Neutrophil (primary cell): ENCODE measurements around the gene PANK4.

Experiments used
- H3K27ac ChIP-seq: fragments of 200-600 bp; sonication (generic); 2 replicates; pipeline ENCODE4 v1.5.1; 2016; ENCODE audit warnings: mild to moderate bottlenecking, moderate library complexity
- H3K27me3 ChIP-seq: fragments of 200-600 bp; sonication (generic); 2 replicates; pipeline ENCODE4 v1.6.0; 2016; ENCODE audit warnings: mild to moderate bottlenecking
- H3K36me3 ChIP-seq: fragments of 200-600 bp; sonication (generic); 2 replicates; pipeline ENCODE4 v1.5.1; 2017
- H3K4me1 ChIP-seq, 2 experiments: fragments of 200-600 bp in 1 of 2; sonication (generic) in 1 of 2; 1 replicate in 1 of 2; 2 replicates in 1 of 2; pipeline versions ENCODE4 v1.5.1 to v1.6.1; 2013 to 2016; ENCODE audit warnings: low read depth in 1 of 2, low read length in 1 of 2, mild to moderate bottlenecking in 1 of 2, moderate library complexity in 1 of 2; ENCODE audit not compliant: control insufficient read depth in 1 of 2, insufficient read depth in 1 of 2
- H3K4me3 ChIP-seq, 2 experiments: fragments of 200-600 bp in 1 of 2; sonication (generic) in 1 of 2; 1 replicate in 1 of 2; 2 replicates in 1 of 2; pipeline ENCODE4 v1.5.1; 2013 to 2016; ENCODE audit warnings: low read depth in 1 of 2, low read length in 1 of 2, mild to moderate bottlenecking in 1 of 2, moderate library complexity in 1 of 2
- H3K9me3 ChIP-seq: fragments of 200-600 bp; sonication (generic); 2 replicates; pipeline ENCODE4 v1.5.1; 2016
- CTCF ChIP-seq: fragments of 200-600 bp; sonication (generic); IDR thresholded peaks from 2 replicates; pipeline ENCODE4 v1.5.1; 2016; ENCODE audit warnings: antibody characterized with exemption

Gene PANK4

DNA sequence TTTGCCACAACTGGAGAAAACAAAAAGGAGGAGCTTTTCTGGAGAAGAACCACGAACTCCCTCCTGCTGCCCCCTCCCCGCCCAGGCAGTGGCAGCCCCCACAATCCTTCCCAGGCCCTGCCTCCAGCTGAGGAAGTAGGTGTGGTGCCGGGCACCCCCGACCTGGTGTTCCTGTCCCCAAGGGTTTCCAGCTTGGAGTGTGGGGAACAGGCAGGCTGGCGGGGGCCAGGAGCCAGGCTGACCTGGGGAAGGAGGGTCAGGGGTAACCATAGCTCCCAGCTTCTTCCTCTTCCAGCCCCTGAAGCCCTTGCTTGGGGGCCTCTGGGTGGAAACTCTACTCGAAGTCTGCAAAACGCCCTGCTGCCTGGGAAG lies 7.9 kb upstream of the PANK4 start:
- H3K36me3 ChIP-seq = no peaks in the 10 kb centered on the region
- H3K27ac ChIP-seq = no peak overlapping the region
- peaks cover 99% of the 10 kb centered on the region for H3K27me3 ChIP-seq
- H3K9me3 ChIP-seq = no peaks in the 10 kb centered on the region
- H3K4me1 ChIP-seq = peaks cover 0 to 10% of the 10 kb centered on the region in 2 experiments
- H3K4me3 ChIP-seq = no peak overlapping the region
- TF ChIP-seq CTCF = no peak

DNA sequence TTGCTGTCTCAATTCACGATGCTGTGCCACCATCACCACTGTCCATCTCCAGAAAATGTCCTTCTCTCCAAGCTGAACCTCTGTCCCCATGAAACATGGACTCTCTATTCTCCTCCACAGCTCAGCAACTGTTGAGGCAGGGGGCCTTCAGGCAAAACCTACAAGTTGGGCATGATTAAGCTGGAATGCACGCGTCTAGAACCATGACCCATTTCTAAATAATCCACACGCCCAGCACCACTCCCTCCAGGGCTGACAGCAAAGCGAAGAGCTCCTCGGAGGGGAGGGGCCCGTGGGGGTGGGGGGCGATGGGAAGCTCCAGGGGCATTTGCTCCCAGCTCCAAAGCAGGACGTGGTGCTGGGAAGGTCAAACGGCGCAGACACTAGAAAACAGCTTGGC lies 7.0 kb upstream of the PANK4 start:
- H3K4me1 ChIP-seq = peaks cover 0 to 10% of the 10 kb centered on the region in 2 experiments
- H3K36me3 ChIP-seq = no peaks in the 10 kb centered on the region
- no peaks in the 10 kb centered on the region for H3K9me3 ChIP-seq
- no peak overlapping the region for H3K27ac ChIP-seq
- no peak overlapping the region for H3K4me3 ChIP-seq
- peaks cover 99% of the 10 kb centered on the region for H3K27me3 ChIP-seq
- TF ChIP-seq CTCF = no peak

DNA sequence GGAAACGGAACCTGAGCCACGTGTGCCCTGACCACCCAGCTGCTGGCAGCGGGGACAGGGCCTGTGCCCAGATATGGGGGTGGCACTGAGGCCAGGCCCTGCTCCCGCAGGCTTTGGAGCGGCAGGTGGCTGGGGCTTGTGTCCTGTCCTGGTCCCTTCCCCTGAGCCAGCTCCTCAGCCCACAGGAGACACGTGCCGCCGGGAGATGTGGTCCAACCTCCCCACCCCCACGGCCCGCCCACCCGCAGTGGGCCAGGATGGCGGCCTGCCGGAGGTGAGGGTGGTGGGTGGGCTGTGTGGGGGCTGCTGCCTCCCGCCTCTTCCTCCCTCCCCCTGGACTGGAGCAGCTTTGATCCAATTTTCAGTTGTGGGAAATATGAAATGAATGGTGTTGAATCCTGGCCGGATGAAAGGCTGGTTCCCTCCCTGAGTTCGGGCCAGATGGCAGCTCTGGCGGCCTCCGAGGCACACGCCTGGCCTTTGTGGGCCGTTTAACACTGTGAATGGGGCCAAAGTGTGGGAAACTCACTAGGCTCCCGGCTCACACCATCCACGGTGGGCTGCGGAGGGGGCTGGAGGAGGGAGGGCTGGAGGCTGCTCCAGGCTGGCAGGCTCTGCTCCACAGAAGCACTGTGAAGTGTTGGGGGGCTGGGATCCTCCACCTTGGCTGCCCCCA lies 6.2 kb upstream of the PANK4 start:
- TF ChIP-seq CTCF = no peak
- Histone ChIP-seq H3K4me1 (peaks cover 0 to 10% of the 10 kb centered on the region in 2 experiments), H3K27ac (no peak overlapping the region), H3K9me3 (no peaks in the 10 kb centered on the region), H3K36me3 (no peaks in the 10 kb centered on the region), H3K27me3 (peaks cover 99% of the 10 kb centered on the region), H3K4me3 (no peak overlapping the region)

DNA sequence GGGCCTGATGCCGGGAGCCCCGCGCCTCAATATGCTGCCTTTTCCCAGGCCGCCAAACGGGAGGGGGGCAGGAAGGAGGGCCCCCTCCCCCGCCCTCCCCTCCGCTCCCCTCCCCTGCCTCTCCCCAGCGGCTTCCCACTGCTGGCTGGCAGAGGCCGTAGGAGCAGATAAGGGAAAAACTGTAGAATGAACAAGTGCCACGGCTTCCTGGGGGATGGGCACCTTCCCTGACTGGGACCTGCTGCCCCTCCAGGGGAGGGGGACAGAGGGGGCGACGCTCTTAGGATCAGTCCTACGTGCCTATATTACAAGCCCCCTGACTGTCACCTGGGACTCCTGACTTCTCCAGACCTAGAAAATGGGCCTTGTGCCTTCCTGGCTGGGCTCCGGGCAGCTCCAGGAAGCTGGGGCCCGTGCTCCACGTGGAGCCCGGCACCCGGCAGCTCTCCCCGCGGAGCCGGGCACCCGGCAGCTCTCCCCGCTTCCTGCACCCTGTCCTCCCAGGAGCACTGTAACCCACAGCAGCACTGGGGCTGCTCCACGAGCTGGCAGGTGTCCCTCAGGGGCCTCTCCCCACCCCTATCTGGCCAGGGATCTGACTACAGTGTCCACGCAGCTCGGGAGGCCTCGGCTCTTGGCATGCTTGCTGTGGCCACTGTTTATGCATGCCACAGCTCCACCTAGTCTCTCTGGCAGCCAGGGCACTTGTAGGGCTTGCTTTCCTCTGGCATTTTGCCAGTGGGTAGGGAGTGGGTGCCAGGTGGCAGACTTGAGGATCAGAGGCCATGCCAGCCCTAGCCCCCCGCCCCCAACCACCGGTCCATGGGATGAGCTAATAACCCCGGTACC lies 4.3 kb upstream of the PANK4 start:
- Histone ChIP-seq H3K9me3 (no peaks in the 10 kb centered on the region), H3K36me3 (no peaks in the 10 kb centered on the region), H3K27me3 (peaks cover 91% of the 10 kb centered on the region), H3K4me1 (peaks cover 7 to 22% of the 10 kb centered on the region in 2 experiments), H3K4me3 (no peak overlapping the region), H3K27ac (no peak overlapping the region)
- TF ChIP-seq CTCF = no peak

GRCh38 chr1:2529784-2530512 lies 3.6 kb upstream of the PANK4 start, which contains the start of gene HES5:
TSS of gene HES5 (minus strand) at chr1:2530263. CDS start at chr1:2530164, 99 bp downstream.
- TF ChIP-seq CTCF = no peak
- H3K4me3 ChIP-seq = no peak within 1 kb of the TSS
- H3K4me1 ChIP-seq = peaks cover 15 to 30% of the 10 kb centered on the region in 2 experiments
- H3K27ac ChIP-seq = no peak within 1 kb of the TSS
- H3K27me3 ChIP-seq = peaks cover 83% of the 10 kb centered on the region
- no peaks in the 10 kb centered on the region for H3K9me3 ChIP-seq
- no peaks in the 10 kb centered on the region for H3K36me3 ChIP-seq
